OCI-LY3 (cell line): ENCODE measurements around the gene KRI1.

Experiments used
- H2AFZ ChIP-seq: fragments of 200-600, 300-600 bp; shearing (Covaris generic); 2 replicates; pipeline ENCODE4 v1.6.0; 2014; ENCODE audit warnings: antibody characterized with exemption, low read depth, low read length
- H3K27ac ChIP-seq: fragments of 200-600, 300-600 bp; sonication (generic); 2 replicates; pipeline ENCODE4 v1.5.1; 2014; ENCODE audit warnings: mild to moderate bottlenecking, low read length, moderate library complexity, mixed read lengths
- H3K27me3 ChIP-seq: fragments of 200-600, 300-600 bp; sonication (generic); 2 replicates; pipeline ENCODE4 v1.6.1; 2014; ENCODE audit warnings: low read depth, low read length, mixed read lengths
- H3K36me3 ChIP-seq: fragments of 200-600, 300-600 bp; sonication (generic); replicated peaks from 2 replicates; pipeline ENCODE3; 2014; ENCODE audit warnings: low read depth, low read length, mixed read lengths
- H3K4me1 ChIP-seq: fragments of 300-600, 200-600 bp; sonication (generic); 2 replicates; pipeline ENCODE4 v1.6.1; 2014; ENCODE audit warnings: low read length, mixed read lengths
- H3K4me2 ChIP-seq: fragments of 200-600, 300-600 bp; sonication (generic); 2 replicates; pipeline ENCODE4 v1.6.1; 2014; ENCODE audit warnings: low read length, mixed read lengths
- H3K4me3 ChIP-seq: fragments of 300-600, 200-600 bp; sonication (generic); 2 replicates; pipeline ENCODE4 v1.5.1; 2014; ENCODE audit warnings: antibody characterized with exemption, mild to moderate bottlenecking, low read length, moderate library complexity
- H3K79me2 ChIP-seq: fragments of 300-600, 200-600 bp; shearing (Covaris generic); 2 replicates; pipeline ENCODE4 v1.6.1; 2014; ENCODE audit warnings: mild to moderate bottlenecking, low read length, mixed read lengths
- H3K9ac ChIP-seq: fragments of 300-600, 200-600 bp; shearing (Covaris generic); 2 replicates; pipeline ENCODE4 v1.6.0; 2014; ENCODE audit warnings: mild to moderate bottlenecking, low read length, moderate library complexity
- H3K9me3 ChIP-seq: fragments of 200-600, 300-600 bp; shearing (Covaris generic); 2 replicates; pipeline ENCODE4 v1.6.1; 2014; ENCODE audit warnings: low read length, mixed read lengths; ENCODE audit not compliant: insufficient read depth
- H4K20me1 ChIP-seq: fragments of 200-600, 300-600 bp; sonication (generic); 2 replicates; pipeline ENCODE4 v1.6.1; 2016; ENCODE audit warnings: low read length, mixed read lengths; ENCODE audit not compliant: insufficient read depth
- EZH2phosphoT487 ChIP-seq: fragments of 200-600 bp; shearing (Covaris generic); IDR thresholded peaks from 2 replicates; pipeline ENCODE4 v1.6.1; 2018; ENCODE audit warnings: antibody characterized with exemption, mixed run types, low read depth
- TF ChIP-seq, protein P1 (sequence below): fragments of 200-600, 300-600 bp; sonication (generic); IDR thresholded peaks from 2 replicates; pipeline ENCODE4 v1.5.1; 2014; ENCODE audit warnings: antibody characterized with exemption, low read length, low read depth

Gene KRI1

GRCh38 chr19:10510301-10510802, 55.5 kb downstream of the KRI1 start:
- TF ChIP-seq EZH2phosphoT487: no peak
- TF ChIP-seq, protein P1, sequence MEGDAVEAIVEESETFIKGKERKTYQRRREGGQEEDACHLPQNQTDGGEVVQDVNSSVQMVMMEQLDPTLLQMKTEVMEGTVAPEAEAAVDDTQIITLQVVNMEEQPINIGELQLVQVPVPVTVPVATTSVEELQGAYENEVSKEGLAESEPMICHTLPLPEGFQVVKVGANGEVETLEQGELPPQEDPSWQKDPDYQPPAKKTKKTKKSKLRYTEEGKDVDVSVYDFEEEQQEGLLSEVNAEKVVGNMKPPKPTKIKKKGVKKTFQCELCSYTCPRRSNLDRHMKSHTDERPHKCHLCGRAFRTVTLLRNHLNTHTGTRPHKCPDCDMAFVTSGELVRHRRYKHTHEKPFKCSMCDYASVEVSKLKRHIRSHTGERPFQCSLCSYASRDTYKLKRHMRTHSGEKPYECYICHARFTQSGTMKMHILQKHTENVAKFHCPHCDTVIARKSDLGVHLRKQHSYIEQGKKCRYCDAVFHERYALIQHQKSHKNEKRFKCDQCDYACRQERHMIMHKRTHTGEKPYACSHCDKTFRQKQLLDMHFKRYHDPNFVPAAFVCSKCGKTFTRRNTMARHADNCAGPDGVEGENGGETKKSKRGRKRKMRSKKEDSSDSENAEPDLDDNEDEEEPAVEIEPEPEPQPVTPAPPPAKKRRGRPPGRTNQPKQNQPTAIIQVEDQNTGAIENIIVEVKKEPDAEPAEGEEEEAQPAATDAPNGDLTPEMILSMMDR: peak; percentile 87
- Histone ChIP-seq H3K4me3 (peak overlapping the region; percentile 55), H3K27ac (no peak overlapping the region), H3K36me3 (no peaks in the 10 kb centered on the region), H3K4me2 (peak overlapping the region; percentile 71), H3K9me3 (no peaks in the 10 kb centered on the region), H3K79me2 (no peaks in the 10 kb centered on the region), H3K4me1 (peaks cover 3% of the 10 kb centered on the region), H3K27me3 (peaks cover 4% of the 10 kb centered on the region; the same call in 1 of the 2 replicates), H4K20me1 (no peaks in the 10 kb centered on the region), H3K9ac (0 out of 2 replicates have a peak overlapping the region, but pooled peaks have one; percentile 6), H2AFZ (peak overlapping the region; percentile 77)

DNA sequence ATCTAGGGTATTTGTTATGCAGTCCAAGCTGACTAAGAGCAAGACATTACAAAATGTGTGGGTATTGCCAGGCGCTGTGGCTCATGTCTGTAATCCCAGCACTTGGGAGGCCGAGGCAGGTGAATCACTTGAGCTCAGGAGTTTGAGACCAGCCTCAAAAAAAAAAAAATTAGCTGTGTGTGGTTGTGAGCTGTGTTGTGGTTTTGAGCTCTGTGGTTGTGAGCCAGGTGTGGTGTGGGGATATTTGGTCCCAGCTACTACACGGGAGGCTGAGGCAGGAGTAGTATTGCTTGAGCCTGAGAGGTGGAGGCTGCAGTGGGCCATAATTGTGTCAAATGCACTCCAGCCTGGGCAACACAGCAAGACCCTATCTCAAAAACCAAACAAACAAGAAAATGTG, 57.1 kb downstream of the KRI1 start:
- H3K27me3 ChIP-seq: peaks cover 4% of the 10 kb centered on the region; the same call in 1 of the 2 replicates
- TF ChIP-seq, protein P1: no peak
- H3K9me3 ChIP-seq: no peaks in the 10 kb centered on the region
- H3K27ac ChIP-seq: no peak overlapping the region
- H3K4me3 ChIP-seq: no peak overlapping the region
- H3K4me2 ChIP-seq: no peak overlapping the region
- peaks cover 4% of the 10 kb centered on the region for H3K4me1 ChIP-seq
- peaks cover under 1% of the 10 kb centered on the region; the same call in 1 of the 2 replicates for H3K79me2 ChIP-seq
- no peaks in the 10 kb centered on the region for H3K36me3 ChIP-seq
- no peak overlapping the region for H3K9ac ChIP-seq
- no peak overlapping the region for H2AFZ ChIP-seq
- H4K20me1 ChIP-seq: no peaks in the 10 kb centered on the region

GRCh38 chr19:10508036-10508435, 57.8 kb downstream of the KRI1 start:
- H3K27me3 ChIP-seq: peaks cover 1% of the 10 kb centered on the region; the same call in 1 of the 2 replicates
- no peak overlapping the region for H3K4me3 ChIP-seq
- no peaks in the 10 kb centered on the region for H3K9me3 ChIP-seq
- TF ChIP-seq, protein P1: no peak
- TF ChIP-seq EZH2phosphoT487: no peak
- no peak overlapping the region for H3K27ac ChIP-seq
- H3K4me1 ChIP-seq: peaks cover 8% of the 10 kb centered on the region
- H3K4me2 ChIP-seq: no peak overlapping the region
- H3K9ac ChIP-seq: no peak overlapping the region
- H2AFZ ChIP-seq: no peak overlapping the region
- H4K20me1 ChIP-seq: no peaks in the 10 kb centered on the region
- H3K36me3 ChIP-seq: no peaks in the 10 kb centered on the region
- peaks cover 7% of the 10 kb centered on the region; the same call in 1 of the 2 replicates for H3K79me2 ChIP-seq

DNA sequence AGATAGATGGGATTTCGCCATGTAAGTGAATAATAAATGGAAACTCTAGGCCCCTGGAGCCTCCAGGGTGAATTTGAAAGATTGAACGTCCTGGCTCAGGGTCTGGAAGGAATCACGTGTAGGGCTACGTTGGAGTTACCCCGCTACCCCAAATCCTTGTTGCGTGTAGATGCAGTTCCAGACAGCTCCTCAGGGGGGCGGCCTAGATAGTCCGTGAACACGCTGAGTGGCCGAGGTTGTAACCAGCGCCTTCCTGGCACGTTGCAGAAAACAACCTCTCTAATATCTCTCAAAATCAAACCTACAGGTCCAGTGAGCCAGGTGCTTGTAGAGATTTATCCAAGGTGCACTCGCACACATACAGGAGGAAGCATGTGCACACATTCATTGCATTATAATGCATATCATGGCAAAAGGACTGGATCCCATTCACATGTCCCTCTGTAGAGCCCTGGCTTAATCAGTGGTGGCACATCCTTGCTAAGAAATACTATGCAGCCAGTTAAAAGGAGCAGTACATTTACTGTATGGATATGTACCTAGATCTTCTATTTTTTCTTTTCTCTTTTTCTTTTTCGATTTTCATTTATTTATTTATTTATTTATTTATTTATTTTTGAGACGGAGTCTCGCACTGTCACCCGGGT, 60.1 kb downstream of the KRI1 start:
- no peak overlapping the region for H3K27ac ChIP-seq
- no peaks in the 10 kb centered on the region for H4K20me1 ChIP-seq
- peaks cover 28% of the 10 kb centered on the region for H3K79me2 ChIP-seq
- H3K4me3 ChIP-seq: no peak overlapping the region
- no peak for TF ChIP-seq EZH2phosphoT487
- TF ChIP-seq, protein P1: peak; percentile 64
- no peak overlapping the region for H3K9ac ChIP-seq
- H3K27me3 ChIP-seq: no peaks in the 10 kb centered on the region
- H3K9me3 ChIP-seq: no peaks in the 10 kb centered on the region
- H2AFZ ChIP-seq: no peak overlapping the region
- H3K36me3 ChIP-seq: peaks cover 3% of the 10 kb centered on the region
- peaks cover 15% of the 10 kb centered on the region for H3K4me1 ChIP-seq
- no peak overlapping the region for H3K4me2 ChIP-seq
